ENCODE measurements around the gene COL4A1.

DNA sequence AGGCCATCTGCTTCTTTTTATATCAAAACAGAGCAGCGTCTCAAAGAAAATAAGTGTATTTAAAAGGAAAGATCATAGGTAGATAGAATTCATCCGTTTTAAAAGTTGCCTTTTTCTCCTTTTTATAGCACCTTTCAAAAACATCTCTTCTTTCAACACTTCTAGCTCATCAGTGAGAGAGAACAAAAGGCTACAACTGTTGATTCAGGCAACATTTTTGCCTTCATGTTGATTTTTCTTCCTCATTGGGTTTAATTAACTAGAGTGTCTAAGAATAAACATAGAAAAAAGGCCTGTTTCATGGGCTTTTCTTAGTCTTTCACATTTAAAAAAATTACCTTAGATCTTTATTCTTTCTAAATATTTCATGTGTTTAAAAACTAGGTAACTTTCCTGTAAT, 13.7 kb upstream of the COL4A1 start:
- TF ChIP-seq, protein P1, sequence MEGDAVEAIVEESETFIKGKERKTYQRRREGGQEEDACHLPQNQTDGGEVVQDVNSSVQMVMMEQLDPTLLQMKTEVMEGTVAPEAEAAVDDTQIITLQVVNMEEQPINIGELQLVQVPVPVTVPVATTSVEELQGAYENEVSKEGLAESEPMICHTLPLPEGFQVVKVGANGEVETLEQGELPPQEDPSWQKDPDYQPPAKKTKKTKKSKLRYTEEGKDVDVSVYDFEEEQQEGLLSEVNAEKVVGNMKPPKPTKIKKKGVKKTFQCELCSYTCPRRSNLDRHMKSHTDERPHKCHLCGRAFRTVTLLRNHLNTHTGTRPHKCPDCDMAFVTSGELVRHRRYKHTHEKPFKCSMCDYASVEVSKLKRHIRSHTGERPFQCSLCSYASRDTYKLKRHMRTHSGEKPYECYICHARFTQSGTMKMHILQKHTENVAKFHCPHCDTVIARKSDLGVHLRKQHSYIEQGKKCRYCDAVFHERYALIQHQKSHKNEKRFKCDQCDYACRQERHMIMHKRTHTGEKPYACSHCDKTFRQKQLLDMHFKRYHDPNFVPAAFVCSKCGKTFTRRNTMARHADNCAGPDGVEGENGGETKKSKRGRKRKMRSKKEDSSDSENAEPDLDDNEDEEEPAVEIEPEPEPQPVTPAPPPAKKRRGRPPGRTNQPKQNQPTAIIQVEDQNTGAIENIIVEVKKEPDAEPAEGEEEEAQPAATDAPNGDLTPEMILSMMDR (IDR thresholded peaks at IDR 0.05; ENCODE audit: insufficient read depth, low read depth, low read length): no peak
- no peak for TF ChIP-seq EZH2 (IDR thresholded peaks at IDR 0.05; ENCODE audit: insufficient read depth, low read length)
